Uterus (tissue), 2 donors: ENCODE results near the gene PTPRU.

Experiments
- POLR2A ChIP-seq, 2 donors: fragments of 450-650 bp; IDR thresholded peaks; one replicate each; pipeline ENCODE4 v1.6.1; 2016; ENCODE audit warnings: antibody characterized with exemption in 2 of 2, mild to moderate bottlenecking in 1 of 2, moderate library complexity in 1 of 2
- TF ChIP-seq, protein P1 (sequence below), 4 experiments: fragments of 200-600 bp in 2 of 4; fragments of 450-650 bp in 2 of 4; sonication (generic) in 2 of 4; IDR thresholded peaks; one replicate each; pipeline ENCODE4 v1.5.1; 2016 to 2019; ENCODE audit warnings: antibody characterized with exemption in 4 of 4, mild to moderate bottlenecking in 2 of 4, moderate library complexity in 1 of 4

DNA sequence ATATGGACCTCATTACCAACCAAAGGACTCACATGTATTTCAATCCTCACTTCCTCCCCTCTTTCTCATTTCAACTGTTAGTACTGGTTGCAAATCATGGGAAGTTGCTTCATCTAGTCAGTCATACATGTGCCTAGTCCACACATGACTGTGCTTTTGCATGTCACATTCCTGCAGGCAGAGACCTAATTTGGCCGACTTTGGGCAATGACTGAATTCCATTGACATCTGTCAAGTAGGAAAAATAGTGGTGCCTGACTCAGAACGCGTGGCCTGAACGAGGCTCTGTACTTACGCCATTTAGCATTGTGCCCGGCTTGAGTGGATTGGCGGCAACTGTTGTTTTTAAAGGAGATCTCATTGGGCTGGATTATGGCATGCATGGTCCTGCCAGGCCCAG is 18.0 kb downstream of the PTPRU start:
- TF ChIP-seq, protein P1, sequence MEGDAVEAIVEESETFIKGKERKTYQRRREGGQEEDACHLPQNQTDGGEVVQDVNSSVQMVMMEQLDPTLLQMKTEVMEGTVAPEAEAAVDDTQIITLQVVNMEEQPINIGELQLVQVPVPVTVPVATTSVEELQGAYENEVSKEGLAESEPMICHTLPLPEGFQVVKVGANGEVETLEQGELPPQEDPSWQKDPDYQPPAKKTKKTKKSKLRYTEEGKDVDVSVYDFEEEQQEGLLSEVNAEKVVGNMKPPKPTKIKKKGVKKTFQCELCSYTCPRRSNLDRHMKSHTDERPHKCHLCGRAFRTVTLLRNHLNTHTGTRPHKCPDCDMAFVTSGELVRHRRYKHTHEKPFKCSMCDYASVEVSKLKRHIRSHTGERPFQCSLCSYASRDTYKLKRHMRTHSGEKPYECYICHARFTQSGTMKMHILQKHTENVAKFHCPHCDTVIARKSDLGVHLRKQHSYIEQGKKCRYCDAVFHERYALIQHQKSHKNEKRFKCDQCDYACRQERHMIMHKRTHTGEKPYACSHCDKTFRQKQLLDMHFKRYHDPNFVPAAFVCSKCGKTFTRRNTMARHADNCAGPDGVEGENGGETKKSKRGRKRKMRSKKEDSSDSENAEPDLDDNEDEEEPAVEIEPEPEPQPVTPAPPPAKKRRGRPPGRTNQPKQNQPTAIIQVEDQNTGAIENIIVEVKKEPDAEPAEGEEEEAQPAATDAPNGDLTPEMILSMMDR (IDR thresholded peaks at IDR 0.05) = no peak
- no peak for TF ChIP-seq POLR2A (IDR thresholded peaks at IDR 0.05)
